ENCODE data around the gene RAD51B.

- no peak for TF ChIP-seq CTCF (IDR thresholded peaks at IDR 0.05)
- TF ChIP-seq POLR2AphosphoS5 (IDR thresholded peaks at IDR 0.05; ENCODE audit: low read depth, low read length), result no peak
- TF ChIP-seq REST (IDR thresholded peaks at IDR 0.05; ENCODE audit: insufficient read depth in 1 of 2, low read depth in 2 of 2, low read length in 1 of 2), result no peak
- TF ChIP-seq SIN3A (IDR thresholded peaks at IDR 0.05; ENCODE audit: borderline replicate concordance, insufficient read depth, low read depth, low read length), result no peak
- no peak for TF ChIP-seq TCF7L2 (IDR thresholded peaks at IDR 0.05; ENCODE audit: low read depth, low read length)
Observed at GRCh38 chr14:68518166-68518565, 698.6 kb downstream of the RAD51B start.
